ENCODE results near the gene PDE6C.

DNA sequence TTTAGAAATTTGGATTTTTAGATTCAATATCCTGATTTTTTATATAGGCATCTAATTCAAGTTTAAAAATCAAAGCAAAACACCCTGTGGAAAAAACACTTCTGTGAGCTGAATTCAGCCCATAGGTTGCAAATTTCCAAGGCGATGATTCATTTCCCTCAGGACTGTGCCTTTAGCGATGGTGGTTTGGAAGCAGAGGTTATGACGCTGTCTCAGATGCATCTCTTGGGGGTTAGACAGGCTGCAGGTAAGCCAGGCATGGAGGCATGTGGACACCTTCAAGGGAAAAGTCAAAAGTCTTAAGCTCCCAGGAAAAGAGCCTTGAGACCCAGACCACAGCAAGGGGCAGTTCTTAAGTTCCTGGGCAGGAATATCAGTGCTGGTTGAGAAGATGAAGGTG is 99.6 kb downstream of the PDE6C start:
- no peak for TF ChIP-seq GATA2 (IDR thresholded peaks at IDR 0.05; ENCODE audit: low read depth, low read length)
- no peak for TF ChIP-seq GATA3 (IDR thresholded peaks at IDR 0.05; ENCODE audit: low read depth, low read length)

Measured in SH-SY5Y (cell line).